GM11168 (cell line): ENCODE measurements around the gene CD244.
"Not testable (repeated sequence)": the region's sequence is repeated elsewhere in the genome, so short reads cannot be mapped to it uniquely, and the experiment has no call there.

Source experiments
- in situ Hi-C: fragments of 300-500 bp; cut with MboI; formaldehyde crosslinking; loops from one replicate; pipeline ENCODE4 v1.12.0; 2022; ENCODE audit warnings: low sequenced_read_pairs; ENCODE audit not compliant: unreplicated experiment

The CD244 gene

GRCh38 chr1:160789702-160790611 is 72.7 kb downstream of the CD244 start:
- in situ Hi-C loops = no loop called here

GRCh38 chr1:160789051-160789701 is 73.5 kb downstream of the CD244 start:
- in situ Hi-C loops = no loop called here

- in situ Hi-C loops = not testable (repeated sequence)
Measured at GRCh38 chr1:160782988-160783765, 79.5 kb downstream of the CD244 start.

- in situ Hi-C loops = no loop called here
Measured at GRCh38 chr1:160781914-160782689, 80.6 kb downstream of the CD244 start.

GRCh38 chr1:160781186-160781766 is 81.4 kb downstream of the CD244 start:
- in situ Hi-C loops = no loop called here

- in situ Hi-C loops = no loop called here
Measured at GRCh38 chr1:160780398-160780755, 82.3 kb downstream of the CD244 start.
